Erythroblast (primary cell): ENCODE measurements around the gene CACNA1A.

Experiments
- GATA1 ChIP-seq: IDR thresholded peaks from 2 replicates; pipeline ENCODE4 v1.6.1; 2011; ENCODE audit warnings: low read depth, mild to moderate bottlenecking, control low read depth, low read length, moderate library complexity
- POLR2A ChIP-seq: IDR thresholded peaks from 2 replicates; pipeline ENCODE4 v1.6.1; 2011; ENCODE audit warnings: mild to moderate bottlenecking, low read length

GRCh38 chr19:13417054-13417453 lies 89.2 kb downstream of the CACNA1A start:
- TF ChIP-seq POLR2A (no peak), GATA1 (no peak)
